A549 (cell line): ENCODE data around the gene POLR3A. TPM values are rescaled to one million over a fixed set of nuclear protein-coding genes. Genes with fewer than 3 reads are reported as not detected.

ENCODE experiments used
- ATAC-seq, 2 experiments: fragments of 200-7000 bp in 1 of 2; fragments of >200 bp in 1 of 2; cut with Nextera tagmentation in 1 of 2; cut with Tn5 transposase in 1 of 2; 3 replicates each; pipeline versions ENCODE4 v1.8.0 to v1.9.1; 2018 to 2020; ENCODE audit warnings: mild to moderate bottlenecking in 1 of 2, moderate library complexity in 1 of 2
- CTCF ChIA-PET: fragments of 300-600 bp; sonication (Branson Sonifier 250); formaldehyde crosslinking; extraction: SDS; loops from one replicate; lab custom pipeline; 2021; ENCODE audit warnings: antibody characterized with exemption, inconsistent platforms; lab: Yijun Ruan, JAX
- POLR2A ChIA-PET: fragments of 350-600 bp; formaldehyde crosslinking; extraction: SDS; loops from one replicate; lab custom pipeline; 2021; ENCODE audit warnings: antibody characterized with exemption, inconsistent platforms; lab: Yijun Ruan, JAX
- DNase-seq, 2 experiments: peaks; one replicate each; pipeline versions ENCODE4 v3.0.0 to v3.0.0-alpha.2; 2011 to 2016; ENCODE audit warnings: low read depth in 1 of 2, low spot score in 1 of 2
- FAIRE-seq: peaks from 2 replicates; lab custom pipeline; 2011; peaks lifted over from hg19 to GRCh38; lab: Jason Lieb, UNC
- H3K27ac ChIP-seq, 2 experiments: fragments of >200 bp; sonication (Bioruptor Twin); formaldehyde crosslinking; 3 replicates each; pipeline ENCODE4 v1.5.1; 2016 to 2017
- H3K4me1 ChIP-seq: fragments of >200 bp; sonication (Bioruptor Twin); formaldehyde crosslinking; 3 replicates; pipeline ENCODE4 v1.6.1; 2016
- H3K4me2 ChIP-seq: fragments of >200 bp; sonication (Bioruptor Twin); formaldehyde crosslinking; 3 replicates; pipeline ENCODE4 v1.6.1; 2016
- H3K4me3 ChIP-seq: fragments of >200 bp; sonication (Bioruptor Twin); formaldehyde crosslinking; 3 replicates; pipeline ENCODE4 v1.5.1; 2016
- H3K9me3 ChIP-seq: fragments of >200 bp; sonication (Bioruptor Twin); formaldehyde crosslinking; 3 replicates; pipeline ENCODE4 v1.6.1; 2016
- CEBPB ChIP-seq, 2 experiments: fragments of >200 bp in 1 of 2; sonication (Bioruptor Twin) in 1 of 2; formaldehyde crosslinking in 1 of 2; IDR thresholded peaks; 2 replicates each; pipeline ENCODE4 v1.6.1; 2012 to 2016
- FOSB ChIP-seq: fragments of 250-450 bp; sonication (Bioruptor Pico); IDR thresholded peaks from 2 replicates; pipeline ENCODE4 v1.5.0; 2020; ENCODE audit warnings: mild to moderate bottlenecking, moderate library complexity
- HOXA7 ChIP-seq: fragments of 250-450 bp; sonication (Bioruptor Pico); IDR thresholded peaks from 2 replicates; pipeline ENCODE4 v1.5.0; 2020; ENCODE audit warnings: mild to moderate bottlenecking, moderate library complexity
- HOXB13 ChIP-seq: fragments of 250-450 bp; sonication (Bioruptor Pico); IDR thresholded peaks from 2 replicates; pipeline ENCODE4 v1.5.0; 2020; ENCODE audit warnings: low read depth, mild to moderate bottlenecking, moderate library complexity
- KDM5A ChIP-seq: fragments of 200-600 bp; sonication (generic); IDR thresholded peaks from 2 replicates; pipeline ENCODE4 v1.6.1; 2016; ENCODE audit warnings: antibody characterized with exemption, mild to moderate bottlenecking
- PHF8 ChIP-seq: fragments of 200-600 bp; sonication (generic); IDR thresholded peaks from 2 replicates; pipeline ENCODE4 v1.6.1; 2016; ENCODE audit warnings: low read depth, mild to moderate bottlenecking, antibody characterized with exemption, moderate library complexity, borderline replicate concordance
- RAD21 ChIP-seq, 2 experiments: fragments of >200 bp in 1 of 2; sonication (Bioruptor Twin) in 1 of 2; formaldehyde crosslinking in 1 of 2; IDR thresholded peaks in 1 of 2; conservative IDR thresholded peaks in 1 of 2; 2 replicates in 1 of 2; 3 replicates in 1 of 2; pipeline ENCODE4 v1.6.1; 2012 to 2018; ENCODE audit warnings: inconsistent platforms in 1 of 2
- RARB ChIP-seq: fragments of 250-450 bp; sonication (Bioruptor Pico); IDR thresholded peaks from 2 replicates; pipeline ENCODE4 v1.8.0; 2021; ENCODE audit warnings: mild to moderate bottlenecking, moderate library complexity
- RCOR1 ChIP-seq: fragments of 150-350 bp; IDR thresholded peaks from 2 replicates; pipeline ENCODE4 v1.6.1; 2014; ENCODE audit warnings: antibody characterized with exemption, low read length, low read depth
- RFX5 ChIP-seq: fragments of 450-650 bp; IDR thresholded peaks from 2 replicates; pipeline ENCODE4 v1.7.1; 2014; ENCODE audit warnings: antibody characterized with exemption, mild to moderate bottlenecking, moderate library complexity
- ZC3H11A ChIP-seq: fragments of 450-650 bp; IDR thresholded peaks from 2 replicates; pipeline ENCODE4 v1.6.1; 2014; ENCODE audit warnings: antibody characterized with exemption, mild to moderate bottlenecking
- WGBS: methylation state at CpG from one replicate; pipeline ENCODE4 v1.1.6; 2017; ENCODE audit errors: missing lambda C conversion rate; 5-methylcytosine and 5-hydroxymethylcytosine counted together
- polyA plus RNA-seq, 4 experiments: library from polyadenylated mRNA; depleted of rRNA in 3 of 4; stranded (reverse); fragments of >200 nt; fragmentation: RNase III in 1 of 4; extraction: RNeasy Plus Mini Kit Qiagen cat#74134 plus additional on column Dnase treatment in 1 of 4; gene quantifications; 2 replicates in 3 of 4; 3 replicates in 1 of 4; pipeline ENCODE4 v1.2.3, GENCODE V29; 2011 to 2017
- TF ChIP-seq, protein P1 (sequence below): IDR thresholded peaks from 2 replicates; pipeline ENCODE4 v1.6.1; 2012
- TF ChIP-seq, protein P2 (sequence below): IDR thresholded peaks from 2 replicates; pipeline ENCODE4 v1.6.1; 2012; ENCODE audit warnings: low read depth, borderline replicate concordance
- TF ChIP-seq, protein P3 (sequence below): fragments of 250-450 bp; sonication (Bioruptor Pico); IDR thresholded peaks from 2 replicates; pipeline ENCODE4 v1.5.0; 2020; ENCODE audit warnings: low read depth, mild to moderate bottlenecking, moderate library complexity
- TF ChIP-seq, protein P4 (sequence below): fragments of >200 bp; sonication (Bioruptor Twin); formaldehyde crosslinking; IDR thresholded peaks from 3 replicates; pipeline ENCODE4 v1.6.1; 2016
- TF ChIP-seq, protein P5 (sequence below): fragments of 200-600 bp; sonication (generic); IDR thresholded peaks from 2 replicates; pipeline ENCODE4 v1.6.1; 2016; ENCODE audit warnings: antibody characterized with exemption, mild to moderate bottlenecking, moderate library complexity
- TF ChIP-seq, protein P6 (sequence below): IDR thresholded peaks from 2 replicates; pipeline ENCODE4 v1.6.1; 2012

Gene POLR3A
- polyA plus RNA-seq, 2 of the 4 experiments (the other 2 are of a cell fraction): 10.9 to 17.7 TPM

DNA sequence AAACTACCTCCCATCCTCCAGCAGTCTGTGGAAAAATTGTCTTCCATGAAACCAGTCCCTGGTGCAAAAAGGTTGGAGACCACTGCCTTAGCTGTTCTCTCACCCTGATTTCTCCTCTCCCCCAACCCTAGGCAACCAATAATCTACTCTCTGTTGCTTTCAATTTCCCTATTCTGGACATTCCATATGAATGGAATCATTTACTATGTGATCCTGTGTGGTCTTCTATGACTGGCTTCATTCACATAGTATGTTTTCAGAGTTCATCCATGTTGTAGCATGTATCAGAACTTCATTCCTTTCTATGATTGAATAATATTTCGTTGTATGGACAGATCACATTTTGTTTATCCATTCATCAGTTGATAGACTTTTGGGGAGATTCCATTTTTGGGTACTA, 64.5 kb downstream of the POLR3A start:
- FAIRE-seq: no peak
- no peak for ATAC-seq
- no peak for TF ChIP-seq FOSB
- TF ChIP-seq, protein P1, sequence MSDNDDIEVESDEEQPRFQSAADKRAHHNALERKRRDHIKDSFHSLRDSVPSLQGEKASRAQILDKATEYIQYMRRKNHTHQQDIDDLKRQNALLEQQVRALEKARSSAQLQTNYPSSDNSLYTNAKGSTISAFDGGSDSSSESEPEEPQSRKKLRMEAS: no peak
- TF ChIP-seq, protein P2, sequence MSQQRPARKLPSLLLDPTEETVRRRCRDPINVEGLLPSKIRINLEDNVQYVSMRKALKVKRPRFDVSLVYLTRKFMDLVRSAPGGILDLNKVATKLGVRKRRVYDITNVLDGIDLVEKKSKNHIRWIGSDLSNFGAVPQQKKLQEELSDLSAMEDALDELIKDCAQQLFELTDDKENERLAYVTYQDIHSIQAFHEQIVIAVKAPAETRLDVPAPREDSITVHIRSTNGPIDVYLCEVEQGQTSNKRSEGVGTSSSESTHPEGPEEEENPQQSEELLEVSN: no peak
- TF ChIP-seq RFX5: no peak
- TF ChIP-seq HOXB13 (CRISPR knock-in tag): no peak
- TF ChIP-seq RARB (CRISPR knock-in tag): no peak
- no peak for TF ChIP-seq CEBPB (IDR thresholded peaks at IDR 0.05)

DNA sequence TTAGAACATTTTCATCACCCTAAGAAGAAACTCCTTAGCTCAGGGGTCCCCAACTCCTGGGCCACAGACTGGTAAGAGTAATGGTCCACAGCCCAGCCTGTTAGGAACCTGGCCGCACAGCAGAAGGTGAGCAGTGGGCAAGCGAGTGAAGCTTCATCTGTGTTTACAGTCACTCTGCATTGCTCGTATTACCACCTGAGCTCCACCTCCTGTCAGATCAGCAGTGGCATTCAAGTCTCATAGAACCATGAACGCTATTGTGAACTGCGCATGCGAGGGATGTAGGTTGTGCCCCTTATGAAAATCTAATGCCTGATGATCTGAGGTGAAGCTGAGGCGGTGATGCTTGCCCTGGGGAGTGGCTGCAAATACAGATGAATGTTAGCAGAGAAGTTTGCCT, 65.4 kb downstream of the POLR3A start:
- H3K4me1 ChIP-seq: no peaks in the 10 kb centered on the region
- POLR2A ChIA-PET: no interaction called here
- no peak overlapping the region for H3K27ac ChIP-seq
- FAIRE-seq: no peak
- CTCF ChIA-PET: interaction anchor here (1.1 kb wide), 1 partner anchor 11 kb away, joined by 3 read pairs; no protein-coding TSS in a partner anchor
- TF ChIP-seq, protein P3, sequence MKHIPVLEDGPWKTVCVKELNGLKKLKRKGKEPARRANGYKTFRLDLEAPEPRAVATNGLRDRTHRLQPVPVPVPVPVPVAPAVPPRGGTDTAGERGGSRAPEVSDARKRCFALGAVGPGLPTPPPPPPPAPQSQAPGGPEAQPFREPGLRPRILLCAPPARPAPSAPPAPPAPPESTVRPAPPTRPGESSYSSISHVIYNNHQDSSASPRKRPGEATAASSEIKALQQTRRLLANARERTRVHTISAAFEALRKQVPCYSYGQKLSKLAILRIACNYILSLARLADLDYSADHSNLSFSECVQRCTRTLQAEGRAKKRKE: no peak
- TF ChIP-seq RCOR1: no peak
- TF ChIP-seq, protein P4, sequence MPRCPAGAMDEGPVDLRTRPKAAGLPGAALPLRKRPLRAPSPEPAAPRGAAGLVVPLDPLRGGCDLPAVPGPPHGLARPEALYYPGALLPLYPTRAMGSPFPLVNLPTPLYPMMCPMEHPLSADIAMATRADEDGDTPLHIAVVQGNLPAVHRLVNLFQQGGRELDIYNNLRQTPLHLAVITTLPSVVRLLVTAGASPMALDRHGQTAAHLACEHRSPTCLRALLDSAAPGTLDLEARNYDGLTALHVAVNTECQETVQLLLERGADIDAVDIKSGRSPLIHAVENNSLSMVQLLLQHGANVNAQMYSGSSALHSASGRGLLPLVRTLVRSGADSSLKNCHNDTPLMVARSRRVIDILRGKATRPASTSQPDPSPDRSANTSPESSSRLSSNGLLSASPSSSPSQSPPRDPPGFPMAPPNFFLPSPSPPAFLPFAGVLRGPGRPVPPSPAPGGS: no peak
- TF ChIP-seq HOXA7 (CRISPR knock-in tag): no peak
- TF ChIP-seq ZC3H11A: no peak
- TF ChIP-seq KDM5A: no peak
- TF ChIP-seq, protein P5, sequence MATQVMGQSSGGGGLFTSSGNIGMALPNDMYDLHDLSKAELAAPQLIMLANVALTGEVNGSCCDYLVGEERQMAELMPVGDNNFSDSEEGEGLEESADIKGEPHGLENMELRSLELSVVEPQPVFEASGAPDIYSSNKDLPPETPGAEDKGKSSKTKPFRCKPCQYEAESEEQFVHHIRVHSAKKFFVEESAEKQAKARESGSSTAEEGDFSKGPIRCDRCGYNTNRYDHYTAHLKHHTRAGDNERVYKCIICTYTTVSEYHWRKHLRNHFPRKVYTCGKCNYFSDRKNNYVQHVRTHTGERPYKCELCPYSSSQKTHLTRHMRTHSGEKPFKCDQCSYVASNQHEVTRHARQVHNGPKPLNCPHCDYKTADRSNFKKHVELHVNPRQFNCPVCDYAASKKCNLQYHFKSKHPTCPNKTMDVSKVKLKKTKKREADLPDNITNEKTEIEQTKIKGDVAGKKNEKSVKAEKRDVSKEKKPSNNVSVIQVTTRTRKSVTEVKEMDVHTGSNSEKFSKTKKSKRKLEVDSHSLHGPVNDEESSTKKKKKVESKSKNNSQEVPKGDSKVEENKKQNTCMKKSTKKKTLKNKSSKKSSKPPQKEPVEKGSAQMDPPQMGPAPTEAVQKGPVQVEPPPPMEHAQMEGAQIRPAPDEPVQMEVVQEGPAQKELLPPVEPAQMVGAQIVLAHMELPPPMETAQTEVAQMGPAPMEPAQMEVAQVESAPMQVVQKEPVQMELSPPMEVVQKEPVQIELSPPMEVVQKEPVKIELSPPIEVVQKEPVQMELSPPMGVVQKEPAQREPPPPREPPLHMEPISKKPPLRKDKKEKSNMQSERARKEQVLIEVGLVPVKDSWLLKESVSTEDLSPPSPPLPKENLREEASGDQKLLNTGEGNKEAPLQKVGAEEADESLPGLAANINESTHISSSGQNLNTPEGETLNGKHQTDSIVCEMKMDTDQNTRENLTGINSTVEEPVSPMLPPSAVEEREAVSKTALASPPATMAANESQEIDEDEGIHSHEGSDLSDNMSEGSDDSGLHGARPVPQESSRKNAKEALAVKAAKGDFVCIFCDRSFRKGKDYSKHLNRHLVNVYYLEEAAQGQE: no peak
- no peak for TF ChIP-seq PHF8
- no peak for TF ChIP-seq RAD21 (conservative IDR thresholded peaks at IDR 0.05 in 1 of 2, IDR thresholded peaks at IDR 0.05 in 1 of 2)
- TF ChIP-seq, protein P1: no peak
- TF ChIP-seq, protein P6, sequence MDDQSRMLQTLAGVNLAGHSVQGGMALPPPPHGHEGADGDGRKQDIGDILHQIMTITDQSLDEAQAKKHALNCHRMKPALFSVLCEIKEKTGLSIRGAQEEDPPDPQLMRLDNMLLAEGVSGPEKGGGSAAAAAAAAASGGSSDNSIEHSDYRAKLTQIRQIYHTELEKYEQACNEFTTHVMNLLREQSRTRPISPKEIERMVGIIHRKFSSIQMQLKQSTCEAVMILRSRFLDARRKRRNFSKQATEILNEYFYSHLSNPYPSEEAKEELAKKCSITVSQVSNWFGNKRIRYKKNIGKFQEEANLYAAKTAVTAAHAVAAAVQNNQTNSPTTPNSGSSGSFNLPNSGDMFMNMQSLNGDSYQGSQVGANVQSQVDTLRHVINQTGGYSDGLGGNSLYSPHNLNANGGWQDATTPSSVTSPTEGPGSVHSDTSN: no peak
- ATAC-seq: no peak
- peaks cover 13% of the 10 kb centered on the region; the same call in 2 of the 3 replicates for H3K9me3 ChIP-seq
- DNase-seq: no peak
- no peak overlapping the region for H3K4me2 ChIP-seq
- WGBS: 77% methylated on average over 7 of the region's 7 CpGs
- H3K4me3 ChIP-seq: no peak overlapping the region

More for the DNA sequence above, 64.5 kb downstream of the POLR3A start:
- Histone ChIP-seq H3K4me3 (no peak overlapping the region), H3K4me2 (no peak overlapping the region), H3K9me3 (peaks cover 13% of the 10 kb centered on the region; the same call in 2 of the 3 replicates), H3K27ac (no peak overlapping the region), H3K4me1 (no peaks in the 10 kb centered on the region)
- DNase-seq: no peak
- ChIA-PET POLR2A (no interaction called here), CTCF (interaction anchor here (0.6 kb wide), 1 partner anchor 25 kb away, joined by 4 read pairs; no protein-coding TSS in a partner anchor)
- 33% methylated on average over 1 of the region's 1 CpG for WGBS
